Peyer's patch (tissue), 4 donors: ENCODE results near the gene FCF1. TPM values are rescaled to one million over a fixed set of nuclear protein-coding genes. Genes with fewer than 3 reads are reported as not detected.
"Not testable (repeated sequence)": the region's sequence is repeated elsewhere in the genome, so short reads cannot be mapped to it uniquely, and the experiment has no call there.

Experiments
- DNase-seq, 3 donors: peaks; one replicate each; pipeline ENCODE4 v3.0.0-alpha.2; 2017 to 2019
- H3K27ac ChIP-seq, 4 donors: fragments of 200-600 bp; sonication (generic); one replicate each; pipeline ENCODE4 v1.5.1; 2016 to 2019
- H3K27me3 ChIP-seq, 2 donors: fragments of 200-600 bp; sonication (generic); one replicate each; pipeline ENCODE4 v1.5.1; 2019
- H3K36me3 ChIP-seq, 3 donors: fragments of 200-600 bp; sonication (generic); one replicate each; pipeline ENCODE4 v1.5.1; 2016 to 2019
- H3K4me1 ChIP-seq, 4 donors: fragments of 200-600 bp; sonication (generic); one replicate each; pipeline ENCODE4 v1.5.1; 2016 to 2019
- H3K4me3 ChIP-seq, 4 donors: fragments of 200-600 bp; sonication (generic); 1 replicate in 3 of 4; 2 replicates in 1 of 4; pipeline ENCODE4 v1.5.1; 2016 to 2019; ENCODE audit warnings: mild to moderate bottlenecking in 1 of 4
- H3K9me3 ChIP-seq, 4 donors: fragments of 200-600 bp; sonication (generic); one replicate each; pipeline ENCODE4 v1.5.1; 2016 to 2019; ENCODE audit warnings: mild to moderate bottlenecking in 1 of 4
- POLR2A ChIP-seq, 2 donors: fragments of 450-650 bp; IDR thresholded peaks; one replicate each; pipeline ENCODE4 v1.5.1; 2017; ENCODE audit warnings: antibody characterized with exemption in 2 of 2, mild to moderate bottlenecking in 2 of 2, moderate library complexity in 2 of 2
- total RNA-seq, 4 donors: library from RNA; depleted of rRNA; stranded (reverse); fragments of >200 nt; gene quantifications; one replicate each; pipeline ENCODE4 v1.1.0, GENCODE V29; 2016
- TF ChIP-seq, protein P1 (sequence below), 6 experiments: fragments of 450-650 bp in 4 of 6; fragments of 200-600 bp in 2 of 6; sonication (generic) in 1 of 6; IDR thresholded peaks; one replicate each; pipeline ENCODE4 v1.5.1; 2017 to 2019; ENCODE audit warnings: antibody characterized with exemption in 6 of 6, mild to moderate bottlenecking in 3 of 6, moderate library complexity in 1 of 6

The FCF1 gene
- total RNA-seq, 4 donors from 2014 or later: 7.5 to 31.4 (median 13.3) TPM

DNA sequence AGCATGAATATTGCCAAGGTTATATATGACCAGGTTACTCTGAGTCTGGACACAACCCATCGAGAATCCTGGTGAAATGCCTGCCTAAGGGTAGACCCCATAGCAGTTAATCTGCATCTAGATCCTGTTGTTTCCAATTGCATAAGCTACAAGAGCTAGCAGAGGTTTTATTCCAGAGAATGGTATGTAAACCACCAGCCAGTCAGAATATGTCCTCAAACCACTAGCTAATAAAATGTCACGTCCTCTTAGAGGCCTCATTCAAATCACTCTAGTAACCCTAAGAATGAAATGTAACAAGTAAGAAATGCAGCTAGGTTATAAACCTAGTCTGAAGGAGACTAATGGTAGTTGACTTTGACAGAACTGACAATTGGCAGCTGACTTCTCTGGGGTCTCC is 41.2 kb downstream of the FCF1 start:
- H3K9me3 ChIP-seq: no peaks in the 10 kb centered on the region
- no peak for DNase-seq
- H3K4me1 ChIP-seq: no peaks in the 10 kb centered on the region
- H3K4me3 ChIP-seq: no peak overlapping the region
- H3K27ac ChIP-seq: no peak overlapping the region
- TF ChIP-seq, protein P1, sequence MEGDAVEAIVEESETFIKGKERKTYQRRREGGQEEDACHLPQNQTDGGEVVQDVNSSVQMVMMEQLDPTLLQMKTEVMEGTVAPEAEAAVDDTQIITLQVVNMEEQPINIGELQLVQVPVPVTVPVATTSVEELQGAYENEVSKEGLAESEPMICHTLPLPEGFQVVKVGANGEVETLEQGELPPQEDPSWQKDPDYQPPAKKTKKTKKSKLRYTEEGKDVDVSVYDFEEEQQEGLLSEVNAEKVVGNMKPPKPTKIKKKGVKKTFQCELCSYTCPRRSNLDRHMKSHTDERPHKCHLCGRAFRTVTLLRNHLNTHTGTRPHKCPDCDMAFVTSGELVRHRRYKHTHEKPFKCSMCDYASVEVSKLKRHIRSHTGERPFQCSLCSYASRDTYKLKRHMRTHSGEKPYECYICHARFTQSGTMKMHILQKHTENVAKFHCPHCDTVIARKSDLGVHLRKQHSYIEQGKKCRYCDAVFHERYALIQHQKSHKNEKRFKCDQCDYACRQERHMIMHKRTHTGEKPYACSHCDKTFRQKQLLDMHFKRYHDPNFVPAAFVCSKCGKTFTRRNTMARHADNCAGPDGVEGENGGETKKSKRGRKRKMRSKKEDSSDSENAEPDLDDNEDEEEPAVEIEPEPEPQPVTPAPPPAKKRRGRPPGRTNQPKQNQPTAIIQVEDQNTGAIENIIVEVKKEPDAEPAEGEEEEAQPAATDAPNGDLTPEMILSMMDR (IDR thresholded peaks at IDR 0.05): no peak
- no peak for TF ChIP-seq POLR2A (IDR thresholded peaks at IDR 0.05)
- no peaks in the 10 kb centered on the region for H3K27me3 ChIP-seq
- no peaks in the 10 kb centered on the region for H3K36me3 ChIP-seq

DNA sequence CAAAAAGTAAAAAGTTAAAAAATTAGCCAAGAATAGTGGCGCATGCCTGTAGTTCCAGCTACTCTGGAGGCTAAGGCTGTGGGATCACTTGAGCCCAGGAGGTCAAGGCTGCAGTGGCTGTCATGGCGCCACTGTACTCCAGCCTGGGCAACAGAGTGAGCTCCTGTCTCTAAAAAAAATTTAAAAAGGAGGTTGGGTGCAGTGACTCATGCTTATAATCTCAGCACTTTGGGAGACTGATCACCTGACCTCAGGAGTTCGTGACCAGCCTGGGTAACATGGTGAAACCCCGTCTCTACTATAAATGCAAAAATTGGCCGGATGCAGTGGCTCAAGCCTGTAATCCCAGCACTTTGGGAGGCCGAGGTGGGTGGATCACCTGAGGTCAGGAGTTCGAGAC is 42.0 kb downstream of the FCF1 start:
- TF ChIP-seq, protein P1 (IDR thresholded peaks at IDR 0.05): no peak
- no peak for TF ChIP-seq POLR2A (IDR thresholded peaks at IDR 0.05)
- no peaks in the 10 kb centered on the region for H3K9me3 ChIP-seq
- H3K27me3 ChIP-seq: no peaks in the 10 kb centered on the region
- H3K36me3 ChIP-seq: no peaks in the 10 kb centered on the region
- no peak for DNase-seq
- H3K4me1 ChIP-seq: no peaks in the 10 kb centered on the region
- H3K4me3 ChIP-seq: no peak overlapping the region
- H3K27ac ChIP-seq: no peak overlapping the region

DNA sequence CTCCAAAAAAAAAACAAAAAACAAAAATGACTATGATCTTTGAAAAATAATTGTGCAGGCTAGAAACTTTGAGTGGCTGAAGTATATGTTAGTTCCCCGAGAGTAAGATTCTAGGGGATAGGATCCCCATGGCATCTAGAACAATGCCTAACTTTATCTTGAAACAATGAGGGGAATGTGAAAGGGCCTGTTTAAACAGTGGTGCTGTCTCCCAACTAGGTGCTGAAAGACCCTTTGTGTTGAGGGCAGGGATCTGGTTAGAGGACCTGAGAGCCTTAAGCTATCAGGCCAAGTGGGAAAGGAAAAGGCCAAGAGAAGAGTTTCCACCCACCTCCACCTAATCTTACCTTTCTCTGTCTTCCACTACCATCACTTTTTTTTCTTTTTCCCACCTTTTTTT is 43.4 kb downstream of the FCF1 start:
- DNase-seq: no peak
- H3K4me1 ChIP-seq: no peaks in the 10 kb centered on the region
- no peak for TF ChIP-seq POLR2A (IDR thresholded peaks at IDR 0.05)
- TF ChIP-seq, protein P1 (IDR thresholded peaks at IDR 0.05): no peak
- no peaks in the 10 kb centered on the region for H3K36me3 ChIP-seq
- H3K9me3 ChIP-seq: no peaks in the 10 kb centered on the region
- no peak overlapping the region for H3K27ac ChIP-seq
- no peak overlapping the region for H3K4me3 ChIP-seq
- no peaks in the 10 kb centered on the region for H3K27me3 ChIP-seq

DNA sequence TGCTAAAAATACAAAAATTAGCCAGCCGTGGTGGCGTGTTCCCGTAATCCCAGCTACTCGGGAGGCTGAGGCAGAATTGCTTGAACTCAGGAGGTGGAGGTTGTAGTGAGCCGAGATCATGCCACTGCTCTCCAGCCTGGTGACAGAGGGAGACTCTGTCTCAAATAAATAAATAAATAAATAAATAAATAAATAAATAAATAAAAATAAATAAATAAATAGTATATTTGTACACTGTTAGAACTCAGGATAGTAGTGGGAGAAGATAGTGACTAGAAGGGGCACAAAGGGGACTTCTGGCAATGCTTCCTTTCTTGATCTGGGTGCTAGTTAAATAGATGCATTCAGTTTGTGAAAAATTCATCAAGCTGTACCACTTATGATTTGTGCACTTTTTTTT is 45.6 kb downstream of the FCF1 start:
- not testable (repeated sequence) for H3K27ac ChIP-seq, H3K36me3 ChIP-seq, DNase-seq, H3K27me3 ChIP-seq, H3K9me3 ChIP-seq, H3K4me1 ChIP-seq, H3K4me3 ChIP-seq

DNA sequence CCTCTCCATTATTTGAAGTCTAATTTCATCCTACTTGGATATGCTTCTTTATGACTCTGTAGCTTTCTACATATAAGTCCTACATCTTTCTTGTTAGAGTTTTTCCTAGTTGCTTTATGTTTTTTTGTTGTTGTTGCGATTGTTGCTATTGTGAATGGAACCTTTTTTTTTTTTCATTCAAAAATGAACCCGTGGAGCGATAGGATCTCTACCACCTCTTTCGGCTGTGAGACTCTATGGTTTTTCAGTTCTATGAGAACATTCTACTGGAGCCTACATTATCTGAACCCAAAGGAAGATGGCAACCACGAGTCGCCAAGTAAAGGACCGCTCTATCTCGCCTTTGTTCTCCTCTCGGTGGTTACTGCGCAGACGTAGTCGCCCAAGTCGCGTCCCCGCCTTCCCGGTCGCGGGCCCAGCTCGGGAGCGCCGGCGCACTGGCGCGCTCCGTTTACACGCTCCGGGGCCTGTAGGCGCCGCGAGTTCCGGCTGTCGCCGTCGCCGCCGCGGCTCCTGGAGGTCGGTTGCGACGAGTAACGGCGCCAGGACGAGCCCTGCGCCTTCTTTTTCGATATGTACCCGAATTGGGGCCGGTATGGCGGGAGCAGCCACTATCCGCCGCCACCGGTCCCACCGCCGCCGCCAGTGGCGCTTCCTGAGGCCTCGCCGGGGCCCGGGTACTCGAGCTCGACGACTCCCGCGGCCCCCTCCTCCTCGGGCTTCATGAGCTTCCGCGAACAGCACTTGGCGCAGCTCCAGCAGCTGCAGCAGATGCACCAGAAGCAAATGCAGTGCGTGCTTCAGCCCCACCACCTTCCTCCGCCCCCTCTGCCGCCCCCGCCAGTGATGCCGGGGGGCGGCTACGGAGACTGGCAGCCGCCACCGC is 50.2 kb downstream of the FCF1 start, which contains the start of gene YLPM1:
Gene YLPM1 (plus strand): TSS at position 400 of the 886 bp plus-strand sequence. CDS start 174 bp downstream, at position 574.
- Histone ChIP-seq H3K4me1 (peaks cover 0 to 40% (median 5%) of the 10 kb centered on the region in 4 donors), H3K27me3 (no peaks in the 10 kb centered on the region), H3K27ac (peak within 1 kb of the TSS; percentile 70 to 92 (median 92)), H3K9me3 (no peaks in the 10 kb centered on the region), H3K36me3 (no peaks in the 10 kb centered on the region), H3K4me3 (peak within 1 kb of the TSS; percentile 67 to 97 (median 92))
- peak; percentile 84 to 87 for TF ChIP-seq POLR2A (IDR thresholded peaks at IDR 0.05)
- TF ChIP-seq, protein P1 (IDR thresholded peaks at IDR 0.05): peak; percentile 28 to 62 (median 42)
- peak; percentile 86 to 96 (median 92) for DNase-seq

DNA sequence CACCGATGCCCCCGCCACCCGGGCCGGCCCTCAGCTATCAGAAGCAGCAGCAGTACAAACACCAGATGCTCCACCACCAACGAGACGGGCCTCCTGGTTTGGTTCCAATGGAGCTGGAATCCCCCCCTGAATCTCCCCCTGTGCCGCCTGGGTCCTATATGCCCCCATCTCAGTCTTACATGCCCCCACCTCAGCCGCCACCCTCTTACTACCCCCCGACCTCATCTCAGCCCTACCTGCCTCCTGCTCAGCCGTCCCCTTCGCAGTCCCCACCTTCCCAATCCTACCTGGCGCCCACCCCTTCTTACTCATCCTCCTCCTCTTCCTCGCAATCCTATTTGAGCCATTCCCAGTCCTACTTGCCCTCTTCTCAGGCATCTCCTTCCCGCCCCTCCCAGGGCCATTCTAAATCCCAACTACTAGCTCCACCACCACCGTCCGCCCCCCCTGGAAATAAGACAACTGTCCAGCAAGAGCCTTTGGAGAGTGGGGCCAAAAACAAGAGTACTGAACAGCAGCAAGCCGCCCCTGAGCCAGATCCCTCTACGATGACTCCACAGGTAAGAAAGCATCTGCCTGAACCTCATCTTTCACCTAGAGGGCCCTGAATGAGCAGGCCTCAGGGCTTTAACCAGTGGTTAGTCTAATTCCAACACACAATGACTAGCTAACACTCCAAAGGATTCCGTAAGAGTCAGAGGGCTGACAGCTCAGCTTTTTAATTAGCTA is 51.0 kb downstream of the FCF1 start:
- Histone ChIP-seq H3K27me3 (no peaks in the 10 kb centered on the region), H3K36me3 (no peaks in the 10 kb centered on the region), H3K27ac (peak overlapping the region; percentile 70 to 92 (median 92)), H3K4me3 (peak overlapping the region; percentile 67 to 97 (median 92)), H3K9me3 (no peaks in the 10 kb centered on the region), H3K4me1 (peaks cover 0 to 41% (median 5%) of the 10 kb centered on the region in 4 donors)
- peak in 1 of 3 donors; percentile 18 for DNase-seq
- TF ChIP-seq, protein P1 (IDR thresholded peaks at IDR 0.05): no peak
- no peak for TF ChIP-seq POLR2A (IDR thresholded peaks at IDR 0.05)
